Panc1 (cell line): ENCODE data around the gene CHODL. TPM values are rescaled to one million over a fixed set of nuclear protein-coding genes. Genes with fewer than 3 reads are reported as not detected.

Experiments
- ATAC-seq: fragments of 200-7000 bp; cut with Tn5 transposase; 2 replicates; pipeline ENCODE4 v1.9.1; 2020; ENCODE audit warnings: mild to moderate bottlenecking, moderate library complexity
- BruUV-seq: library from RNA; stranded (reverse); fragments of 400-500 nt; replicated peaks from 2 replicates; lab custom pipeline; 2021; lab: Mats Ljungman, UMichigan
- CTCF ChIA-PET: fragments of 300-600 bp; sonication (Branson Sonifier 250); formaldehyde crosslinking; loops from one replicate; lab custom pipeline; 2022; ENCODE audit warnings: antibody characterized with exemption; lab: Charles Lee
- POLR2A ChIA-PET: fragments of 300-600 bp; sonication (Branson Sonifier 250); formaldehyde crosslinking; loops from one replicate; lab custom pipeline; 2022; ENCODE audit warnings: antibody characterized with exemption; lab: Charles Lee
- DNase-seq: peaks from one replicate; pipeline ENCODE4 v3.0.0-alpha.2; 2010; ENCODE audit warnings: low read depth, low spot score
- H3K27ac ChIP-seq: 2 replicates; pipeline ENCODE4 v1.5.1; 2011; ENCODE audit warnings: mild to moderate bottlenecking, low read length, inconsistent platforms
- H3K27me3 ChIP-seq: fragments of 200-500 bp; sonication (Bioruptor generic); 2 replicates; pipeline ENCODE4 v1.6.0; 2014; ENCODE audit warnings: low read length, inconsistent platforms; ENCODE audit not compliant: control insufficient read depth, insufficient read depth
- H3K36me3 ChIP-seq: fragments of 200-500 bp; sonication (Bioruptor generic); 2 replicates; pipeline ENCODE4 v1.5.1; 2014; ENCODE audit warnings: inconsistent platforms, mild to moderate bottlenecking, low read length, moderate library complexity; ENCODE audit not compliant: control insufficient read depth, insufficient read depth
- H3K4me1 ChIP-seq: 2 replicates; pipeline ENCODE4 v1.5.1; 2011; ENCODE audit warnings: inconsistent platforms, mild to moderate bottlenecking, low read length, moderate library complexity; ENCODE audit not compliant: control insufficient read depth, insufficient read depth
- H3K4me3 ChIP-seq, 2 experiments: 2 replicates each; pipeline ENCODE4 v1.5.1; 2011 to 2012; ENCODE audit warnings: low read depth in 2 of 2, low read length in 2 of 2, mild to moderate bottlenecking in 2 of 2, inconsistent platforms in 1 of 2, moderate library complexity in 1 of 2
- H3K9me3 ChIP-seq: fragments of 200-500 bp; sonication (Bioruptor generic); 2 replicates; pipeline ENCODE4 v1.5.1; 2014; ENCODE audit warnings: low read depth, mild to moderate bottlenecking, inconsistent platforms, low read length, moderate library complexity; ENCODE audit not compliant: control insufficient read depth, insufficient read depth
- CTCF ChIP-seq: fragments of 450-650 bp; IDR thresholded peaks from 2 replicates; pipeline ENCODE4 v1.5.1; 2017; ENCODE audit warnings: mild to moderate bottlenecking
- POLR2AphosphoS5 ChIP-seq: IDR thresholded peaks from 2 replicates; pipeline ENCODE4 v1.6.1; 2012; ENCODE audit warnings: mild to moderate bottlenecking, low read depth, low read length, moderate library complexity
- REST ChIP-seq, 2 experiments: IDR thresholded peaks; 2 replicates each; pipeline ENCODE4 v1.6.1; 2011 to 2012; ENCODE audit warnings: low read depth in 2 of 2, control low read depth in 1 of 2, low read length in 1 of 2, mild to moderate bottlenecking in 1 of 2, moderate library complexity in 1 of 2; ENCODE audit not compliant: insufficient read depth in 1 of 2
- SIN3A ChIP-seq: IDR thresholded peaks from 2 replicates; pipeline ENCODE4 v1.6.1; 2012; ENCODE audit warnings: low read depth, mild to moderate bottlenecking, low read length, moderate library complexity, borderline replicate concordance; ENCODE audit not compliant: insufficient read depth
- TCF7L2 ChIP-seq: IDR thresholded peaks from 2 replicates; pipeline ENCODE4 v1.6.1; 2011; ENCODE audit warnings: mild to moderate bottlenecking, low read depth, low read length, inconsistent platforms
- in situ Hi-C: cut with HindIII; loops from 2 replicates; pipeline ENCODE4 v1.10.0; 2016; ENCODE audit warnings: low sequenced_read_pairs, low pct_unique_long_range_greater_than_20kb
- intact Hi-C: fragments of 100-400 bp; cut with micrococcal nuclease; formaldehyde crosslinking; loops from one replicate; pipeline ENCODE4 v1.10.0; 2022; ENCODE audit not compliant: unreplicated experiment
- total RNA-seq: library from RNA; stranded (reverse); gene quantifications from one replicate; pipeline ENCODE4 v1.2.1, GENCODE V29; 2021; ENCODE audit not compliant: unreplicated experiment

Gene CHODL
- total RNA-seq, 1 experiment from 2014 or later, result 0.10 TPM

GRCh38 chr21:18267496-18267895, 22.9 kb downstream of the CHODL start:
- Histone ChIP-seq H3K27me3 (no peaks in the 10 kb centered on the region), H3K4me3 (no peak overlapping the region), H3K36me3 (no peaks in the 10 kb centered on the region), H3K27ac (no peak overlapping the region), H3K4me1 (no peaks in the 10 kb centered on the region), H3K9me3 (no peaks in the 10 kb centered on the region)
- DNase-seq (no peak), ATAC-seq (no peak)
- intact Hi-C loops, result no loop called here
- in situ Hi-C loops, result no loop called here
- TF ChIP-seq REST (IDR thresholded peaks at IDR 0.05; ENCODE audit: insufficient read depth in 1 of 2, low read depth in 2 of 2, low read length in 1 of 2) (no peak), POLR2AphosphoS5 (no peak), TCF7L2 (no peak), SIN3A (no peak), CTCF (no peak)
- ChIA-PET CTCF (no interaction called here), POLR2A (no interaction called here)
- BruUV-seq, result no TSS peak

- BruUV-seq, result no TSS peak
- CTCF ChIA-PET, result no interaction called here
Measured at GRCh38 chr21:18268906-18269305, 24.3 kb downstream of the CHODL start.

More at GRCh38 chr21:18268906-18269305, 24.3 kb downstream of the CHODL start:
- no peak overlapping the region for H3K27ac ChIP-seq
- no peak for DNase-seq
- H3K36me3 ChIP-seq, result no peaks in the 10 kb centered on the region
- in situ Hi-C loops (no loop called here), intact Hi-C loops (no loop called here)
- no peaks in the 10 kb centered on the region for H3K4me1 ChIP-seq
- H3K27me3 ChIP-seq, result no peaks in the 10 kb centered on the region
- no peak overlapping the region for H3K4me3 ChIP-seq
- no peak for ATAC-seq
- H3K9me3 ChIP-seq, result no peaks in the 10 kb centered on the region
- POLR2A ChIA-PET, result no interaction called here
- TF ChIP-seq CTCF (no peak), TCF7L2 (no peak), SIN3A (no peak), REST (IDR thresholded peaks at IDR 0.05; ENCODE audit: insufficient read depth in 1 of 2, low read depth in 2 of 2, low read length in 1 of 2) (no peak), POLR2AphosphoS5 (no peak)
